Epithelial cell of esophagus (primary cell): ENCODE measurements around the gene SPATA16.

Experiments used
- DNase-seq: peaks from one replicate; pipeline ENCODE4 v3.0.0; 2010; ENCODE audit warnings: low read depth
- H3K4me3 ChIP-seq: 2 replicates; pipeline ENCODE4 v1.5.1; 2011; ENCODE audit warnings: mild to moderate bottlenecking, low read length, control low read depth
- CTCF ChIP-seq: IDR thresholded peaks from 2 replicates; pipeline ENCODE4 v1.5.1; 2011; ENCODE audit warnings: low read depth, mild to moderate bottlenecking, low read length, control low read depth, inconsistent platforms; ENCODE audit not compliant: insufficient read depth; ENCODE audit errors: missing control alignments

SPATA16 gene

GRCh38 chr3:172993412-172993811 lies 147.6 kb downstream of the SPATA16 start:
- no peak for DNase-seq
- H3K4me3 ChIP-seq: no peak overlapping the region
- no peak for TF ChIP-seq CTCF

- no peak for TF ChIP-seq CTCF
- no peak overlapping the region for H3K4me3 ChIP-seq
- no peak for DNase-seq
Measured at GRCh38 chr3:172991424-172991996, 149.5 kb downstream of the SPATA16 start.

- H3K4me3 ChIP-seq: no peak overlapping the region
- TF ChIP-seq CTCF: no peak
Measured at GRCh38 chr3:172989373-172989772, 151.7 kb downstream of the SPATA16 start.

GRCh38 chr3:172987273-172987672 lies 153.8 kb downstream of the SPATA16 start:
- no peak overlapping the region for H3K4me3 ChIP-seq
- TF ChIP-seq CTCF: peak; percentile 39
- DNase-seq: peak; percentile 19

More at GRCh38 chr3:172989373-172989772, 151.7 kb downstream of the SPATA16 start:
- DNase-seq: no peak

- no peak for DNase-seq
- H3K4me3 ChIP-seq: no peak overlapping the region
- TF ChIP-seq CTCF: no peak
Measured at GRCh38 chr3:172984914-172985313, 156.1 kb downstream of the SPATA16 start.

GRCh38 chr3:172982736-172983364 lies 158.2 kb downstream of the SPATA16 start:
- TF ChIP-seq CTCF: no peak
- H3K4me3 ChIP-seq: no peak overlapping the region
- DNase-seq: no peak
